Esophagus (tissue), 2 donors: ENCODE measurements around the gene OSER1. TPM values are rescaled to one million over a fixed set of nuclear protein-coding genes. Genes with fewer than 3 reads are reported as not detected.
"Not testable (repeated sequence)": the region's sequence is repeated elsewhere in the genome, so short reads cannot be mapped to it uniquely, and the experiment has no call there.

Experiments
- H3K27ac ChIP-seq, 2 donors: one replicate each; pipeline ENCODE4 v1.5.1; 2013; ENCODE audit warnings: low read depth in 2 of 2, mild to moderate bottlenecking in 2 of 2, inconsistent platforms in 1 of 2, low read length in 1 of 2, moderate library complexity in 1 of 2
- H3K27me3 ChIP-seq, 2 donors: one replicate each; pipeline ENCODE4 v1.6.1; 2013; ENCODE audit warnings: low read length in 2 of 2, control low read depth in 1 of 2, mild to moderate bottlenecking in 1 of 2; ENCODE audit not compliant: insufficient read depth in 2 of 2, control insufficient read depth in 1 of 2
- H3K36me3 ChIP-seq, 2 donors: one replicate each; pipeline ENCODE4 v1.6.1; 2013; ENCODE audit warnings: low read length in 1 of 2; ENCODE audit not compliant: control insufficient read depth in 2 of 2, insufficient read depth in 2 of 2
- H3K4me1 ChIP-seq, 2 donors: one replicate each; pipeline ENCODE4 v1.6.1; 2013; ENCODE audit warnings: low read length in 1 of 2; ENCODE audit not compliant: control insufficient read depth in 2 of 2, insufficient read depth in 2 of 2
- H3K4me3 ChIP-seq, 2 donors: one replicate each; pipeline ENCODE4 v1.5.1; 2013; ENCODE audit warnings: low read length in 2 of 2, mild to moderate bottlenecking in 2 of 2, low read depth in 1 of 2, moderate library complexity in 1 of 2
- H3K9me3 ChIP-seq, 2 donors: one replicate each; pipeline ENCODE4 v1.6.1; 2013; ENCODE audit warnings: mild to moderate bottlenecking in 2 of 2, low read depth in 1 of 2, low read length in 1 of 2, moderate library complexity in 1 of 2; ENCODE audit not compliant: control insufficient read depth in 2 of 2, insufficient read depth in 1 of 2
- WGBS, 2 donors: extraction: QIAGEN DNeasy Blood & Tissue Kit; methylation state at CpG; one replicate each; pipeline ENCODE4 v1.1.7; 2013; 5-methylcytosine and 5-hydroxymethylcytosine counted together
- polyA plus RNA-seq, 2 donors: library from polyadenylated mRNA; stranded (reverse); fragments of 200-250 nt; gene quantifications; one replicate each; pipeline ENCODE4 v1.2.3, GENCODE V29; 2013
- donor health status: healthy with polysubstance abuse.
- donor health status: Bipolar disorder and iron deficiency.

Gene OSER1
- polyA plus RNA-seq, 2 donors: 27.6 to 33.7 TPM

DNA sequence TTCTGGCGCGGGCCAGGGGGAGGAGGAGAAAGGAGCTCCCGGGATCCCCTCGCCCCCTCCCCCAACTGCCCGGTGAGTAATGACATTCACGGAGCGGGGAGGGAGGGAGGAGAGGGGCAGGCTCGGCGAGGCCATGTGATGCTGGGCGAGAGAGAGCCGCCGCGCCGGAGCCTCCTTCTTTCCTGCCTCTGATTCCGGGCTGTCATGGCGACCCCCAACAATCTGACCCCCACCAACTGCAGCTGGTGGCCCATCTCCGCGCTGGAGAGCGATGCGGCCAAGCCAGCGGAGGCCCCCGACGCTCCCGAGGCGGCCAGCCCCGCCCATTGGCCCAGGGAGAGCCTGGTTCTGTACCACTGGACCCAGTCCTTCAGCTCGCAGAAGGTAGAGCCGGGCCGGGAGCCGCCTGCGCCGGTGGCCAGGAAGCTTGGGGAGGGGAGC is 36.6 kb upstream of the OSER1 start, which contains the start of gene GDAP1L1:
Gene GDAP1L1, plus strand, starts transcription at position 178 of the 441 bp plus-strand sequence. Its CDS starts 27 bp downstream, at position 205.
- H3K27ac ChIP-seq: no peak within 1 kb of the TSS
- peaks cover 2 to 3% of the 10 kb centered on the region in 2 donors for H3K4me1 ChIP-seq
- WGBS, 2 donors: 4 to 7% methylated on average over 26 to 32 of the region's 32 CpGs
- H3K4me3 ChIP-seq: no peak within 1 kb of the TSS
- H3K36me3 ChIP-seq: no peaks in the 10 kb centered on the region
- no peaks in the 10 kb centered on the region for H3K27me3 ChIP-seq
- no peaks in the 10 kb centered on the region for H3K9me3 ChIP-seq

GRCh38 chr20:44245977-44246376 is 35.4 kb upstream of the OSER1 start:
- Histone ChIP-seq H3K4me3 (no peak overlapping the region), H3K27ac (no peak overlapping the region), H3K27me3 (no peaks in the 10 kb centered on the region), H3K4me1 (peaks cover 2 to 3% of the 10 kb centered on the region in 2 donors), H3K9me3 (no peaks in the 10 kb centered on the region), H3K36me3 (no peaks in the 10 kb centered on the region)
- WGBS, 2 donors: 59 to 74% methylated on average over 4 of the region's 4 CpGs

GRCh38 chr20:44241796-44242195 is 31.2 kb upstream of the OSER1 start:
- 91 to 94% methylated on average over 2 of the region's 2 CpGs for WGBS, 2 donors
- Histone ChIP-seq H3K36me3 (no peaks in the 10 kb centered on the region), H3K27me3 (no peaks in the 10 kb centered on the region), H3K4me3 (no peak overlapping the region), H3K27ac (no peak overlapping the region), H3K4me1 (no peaks in the 10 kb centered on the region), H3K9me3 (no peaks in the 10 kb centered on the region)

- 76 to 83% methylated on average over 2 of the region's 2 CpGs for WGBS, 2 donors
- not testable (repeated sequence) for H3K4me1 ChIP-seq, H3K4me3 ChIP-seq, H3K27ac ChIP-seq, H3K9me3 ChIP-seq, H3K27me3 ChIP-seq, H3K36me3 ChIP-seq
These were observed 26.3 kb upstream of the OSER1 start for GRCh38 chr20:44236840-44237239.

DNA sequence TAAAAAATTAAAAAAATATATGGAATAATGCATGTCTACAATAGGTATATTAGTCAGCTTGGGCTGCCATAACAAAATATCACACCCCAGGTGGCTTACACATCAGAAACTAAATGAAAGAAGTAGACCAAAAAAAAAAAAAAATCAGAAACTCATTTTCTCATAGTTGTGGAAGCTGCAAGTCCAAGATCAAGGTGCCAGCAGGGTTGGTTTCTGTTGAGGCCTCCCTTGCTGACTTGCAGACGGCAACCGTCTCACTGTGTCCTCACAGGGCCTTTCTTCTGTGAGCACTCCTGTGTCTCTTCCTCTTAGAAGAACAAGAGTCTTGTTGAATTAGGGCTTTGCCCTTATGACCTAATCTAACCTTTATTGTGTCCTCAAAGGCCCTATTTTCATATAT is 25.1 kb upstream of the OSER1 start:
- WGBS, 2 donors: 95 to 96% methylated on average over 2 of the region's 2 CpGs
- no peaks in the 10 kb centered on the region for H3K36me3 ChIP-seq

GRCh38 chr20:44234566-44235317 is 24.2 kb upstream of the OSER1 start:
- Histone ChIP-seq H3K27me3 (no peaks in the 10 kb centered on the region), H3K27ac (no peak overlapping the region), H3K4me3 (no peak overlapping the region), H3K4me1 (peaks cover 0 to 2% of the 10 kb centered on the region in 2 donors), H3K36me3 (no peaks in the 10 kb centered on the region), H3K9me3 (no peaks in the 10 kb centered on the region)
- WGBS, 2 donors: 89 to 90% methylated on average over 14 of the region's 14 CpGs

More for the DNA sequence above, 25.1 kb upstream of the OSER1 start:
- Histone ChIP-seq H3K27me3 (no peaks in the 10 kb centered on the region), H3K4me3 (no peak overlapping the region), H3K4me1 (peaks cover 0 to 2% of the 10 kb centered on the region in 2 donors), H3K9me3 (no peaks in the 10 kb centered on the region), H3K27ac (no peak overlapping the region)

DNA sequence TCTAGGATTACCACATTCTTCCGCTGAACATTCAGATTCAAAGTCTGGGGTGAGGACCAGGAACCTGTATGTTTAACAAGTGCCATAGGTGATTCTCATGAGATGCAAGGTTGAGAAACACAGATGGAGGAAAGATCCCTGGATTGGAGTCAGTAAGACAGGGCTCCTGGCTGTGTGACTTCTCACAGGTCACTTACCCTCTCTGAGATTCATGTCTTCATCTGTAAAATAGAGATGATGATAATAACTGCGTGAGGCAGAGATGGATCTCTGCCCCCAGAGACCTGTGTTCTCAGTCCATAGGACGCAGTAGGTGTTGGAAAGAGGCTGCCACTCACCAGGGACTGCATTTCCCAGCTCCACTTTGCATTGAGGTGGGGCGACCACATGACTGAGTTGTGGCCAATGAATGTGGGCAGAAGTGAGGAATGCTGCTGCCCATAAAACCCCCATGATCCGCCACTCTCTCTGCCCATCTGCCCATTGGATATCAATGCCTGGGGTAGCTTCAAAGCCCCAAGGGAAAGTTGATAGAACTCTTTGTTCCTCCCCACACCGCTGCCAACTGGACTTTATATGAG is 23.0 kb upstream of the OSER1 start:
- Histone ChIP-seq H3K27me3 (no peaks in the 10 kb centered on the region), H3K36me3 (no peaks in the 10 kb centered on the region), H3K9me3 (no peaks in the 10 kb centered on the region), H3K4me3 (no peak overlapping the region), H3K27ac (no peak overlapping the region), H3K4me1 (peaks cover 0 to 2% of the 10 kb centered on the region in 2 donors)
- 87 to 92% methylated on average over 6 of the region's 6 CpGs for WGBS, 2 donors

- H3K9me3 ChIP-seq, H3K4me1 ChIP-seq, H3K27me3 ChIP-seq, H3K4me3 ChIP-seq, H3K27ac ChIP-seq, H3K36me3 ChIP-seq: not testable (repeated sequence)
- WGBS, 2 donors: 93 to 97% methylated on average over 4 of the region's 4 CpGs
These were observed 21.9 kb upstream of the OSER1 start for GRCh38 chr20:44232469-44232856.

GRCh38 chr20:44231713-44232468 is 21.3 kb upstream of the OSER1 start:
- no peaks in the 10 kb centered on the region for H3K9me3 ChIP-seq
- H3K4me3 ChIP-seq: no peak overlapping the region
- 78 to 79% methylated on average over 10 of the region's 10 CpGs for WGBS, 2 donors
- no peaks in the 10 kb centered on the region for H3K36me3 ChIP-seq
- H3K27me3 ChIP-seq: no peaks in the 10 kb centered on the region
- H3K4me1 ChIP-seq: peaks cover 0 to 2% of the 10 kb centered on the region in 2 donors
- no peak overlapping the region for H3K27ac ChIP-seq
